ENCODE results near the gene OR2J2. TPM values are rescaled to one million over a fixed set of nuclear protein-coding genes. Genes with fewer than 3 reads are reported as not detected.
"Not testable (repeated sequence)": the region's sequence is repeated elsewhere in the genome, so short reads cannot be mapped to it uniquely, and the experiment has no call there.

OR2J2 gene
- polyA plus RNA-seq = not detected
- long read RNA-seq, donor 1 = 0 reads
- long read RNA-seq, donor 2 = 0 reads
- long read RNA-seq, donor 3 = 0 reads
- long read RNA-seq, donor 4 = 0 reads
- long read RNA-seq, donor 5 = 0 reads
- long read RNA-seq, donor 6 = 0 reads
- long read RNA-seq, donor 7 = 0 reads
- long read RNA-seq, donor 8 = 0 reads
- long read RNA-seq, donor 9 = 0 reads
- long read RNA-seq, donor 10 = 0 reads
- long read RNA-seq, donor 11 = 0 reads

DNA sequence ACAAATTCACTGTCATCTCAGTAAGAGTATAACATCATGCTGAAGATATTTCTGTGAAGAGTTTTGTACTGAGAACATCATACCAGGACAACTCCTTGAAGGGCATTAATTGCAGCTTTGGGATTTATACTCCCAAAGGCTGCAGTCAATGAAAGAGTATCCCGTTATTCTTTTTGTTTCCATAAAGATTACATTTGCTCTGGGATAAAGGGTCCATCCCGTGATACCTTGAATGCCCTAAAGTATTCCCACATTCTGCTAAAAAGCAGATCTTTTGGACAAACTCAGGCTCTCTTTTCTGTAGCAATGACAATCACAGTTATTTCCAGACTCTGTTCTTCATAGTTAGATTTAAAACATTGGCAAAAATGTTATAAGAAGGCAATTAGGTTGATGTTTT, at the start of gene OR2J2:
Gene OR2J2 (plus strand): TSS at position 301 of the 400 bp plus-strand sequence. CDS start 2,729 bp downstream, outside the sequence.
- H3K4me3 ChIP-seq (ENCODE audit: low read length); H3K27me3 ChIP-seq (ENCODE audit: control insufficient read depth, insufficient read depth, low read length); H3K9me3 ChIP-seq (ENCODE audit: control insufficient read depth, low read depth, low read length); H3K27ac ChIP-seq (ENCODE audit: low read length); DNase-seq; H3K36me3 ChIP-seq (ENCODE audit: control insufficient read depth, insufficient read depth, low read length); H3K4me1 ChIP-seq (ENCODE audit: control insufficient read depth, insufficient read depth, low read length): not testable (repeated sequence)
- no CpG with 5 or more reads among the region's 2 CpGs for WGBS (ENCODE audit: insufficient coverage, low lambda C conversion rate)

DNA sequence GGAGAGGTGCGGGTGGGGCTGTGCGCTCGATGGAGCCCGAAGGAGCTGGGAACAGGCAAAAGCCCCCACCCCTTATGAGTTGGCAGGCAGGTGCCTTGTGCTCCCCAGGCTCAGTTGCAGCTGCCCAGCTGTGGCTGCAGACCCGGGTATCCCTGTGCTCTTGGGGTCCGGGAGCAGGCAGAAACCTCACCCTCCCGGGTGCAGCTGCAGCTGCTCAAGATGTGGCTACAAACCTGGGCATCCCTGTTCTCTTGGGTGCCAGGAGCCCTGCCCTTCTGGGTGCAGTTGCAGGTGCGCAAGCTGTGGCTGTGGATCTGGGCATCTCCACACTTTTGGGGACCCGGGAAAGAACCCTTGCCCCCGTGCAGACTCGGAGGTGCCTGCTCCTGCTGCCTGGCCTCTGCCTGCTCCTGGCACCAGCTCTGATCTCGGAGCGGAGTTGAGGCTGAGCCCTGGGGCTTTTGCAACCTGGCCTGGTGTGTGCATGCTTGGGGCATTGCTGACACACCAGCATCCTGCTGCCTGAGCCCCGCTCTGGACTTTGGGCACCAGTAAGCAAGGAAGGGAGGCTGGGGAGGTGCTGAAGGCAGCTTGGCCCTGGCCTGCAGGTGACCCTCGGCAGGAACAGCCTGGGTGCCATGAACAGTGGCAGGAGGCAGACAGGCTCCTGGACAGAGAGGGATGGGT, 41.2 kb upstream of the OR2J2 start:
- Histone ChIP-seq H3K27ac (ENCODE audit: low read length) (no peak overlapping the region), H3K36me3 (ENCODE audit: control insufficient read depth, insufficient read depth, low read length) (no peaks in the 10 kb centered on the region), H3K4me1 (ENCODE audit: control insufficient read depth, insufficient read depth, low read length) (no peaks in the 10 kb centered on the region), H3K27me3 (ENCODE audit: control insufficient read depth, insufficient read depth, low read length) (no peaks in the 10 kb centered on the region), H3K9me3 (ENCODE audit: control insufficient read depth, low read depth, low read length) (no peaks in the 10 kb centered on the region), H3K4me3 (ENCODE audit: low read length) (no peak overlapping the region)
- no CpG with 5 or more reads among the region's 15 CpGs for WGBS (ENCODE audit: insufficient coverage, low lambda C conversion rate)
- no peak for DNase-seq

DNA sequence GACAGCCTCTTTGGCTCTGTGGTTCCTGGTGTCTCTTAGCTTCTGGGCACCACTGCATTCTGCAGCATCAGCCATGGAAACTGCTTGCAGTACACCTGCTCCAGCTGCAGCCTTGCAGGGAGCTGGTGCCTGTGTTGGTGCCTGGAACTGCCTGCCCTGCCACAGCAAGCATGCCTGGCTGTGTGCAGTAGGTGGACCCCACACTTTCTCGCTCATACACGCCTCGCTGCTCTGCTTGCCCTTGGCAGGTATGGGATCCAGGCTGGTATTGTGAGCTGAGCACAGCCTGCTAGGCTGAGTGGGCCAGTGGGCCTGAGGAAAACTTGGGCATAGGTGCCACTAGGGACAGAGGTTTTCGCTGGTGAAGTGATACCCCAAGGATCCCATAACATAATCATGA, 40.1 kb upstream of the OR2J2 start:
- no peaks in the 10 kb centered on the region for H3K36me3 ChIP-seq (ENCODE audit: control insufficient read depth, insufficient read depth, low read length)
- no peak for DNase-seq
- no peaks in the 10 kb centered on the region for H3K9me3 ChIP-seq (ENCODE audit: control insufficient read depth, low read depth, low read length)
- H3K4me1 ChIP-seq (ENCODE audit: control insufficient read depth, insufficient read depth, low read length) = no peaks in the 10 kb centered on the region
- no peak overlapping the region for H3K27ac ChIP-seq (ENCODE audit: low read length)
- no peak overlapping the region for H3K4me3 ChIP-seq (ENCODE audit: low read length)
- no peaks in the 10 kb centered on the region for H3K27me3 ChIP-seq (ENCODE audit: control insufficient read depth, insufficient read depth, low read length)
- WGBS (ENCODE audit: insufficient coverage, low lambda C conversion rate) = 71% methylated on average over 1 of the region's 4 CpGs

DNA sequence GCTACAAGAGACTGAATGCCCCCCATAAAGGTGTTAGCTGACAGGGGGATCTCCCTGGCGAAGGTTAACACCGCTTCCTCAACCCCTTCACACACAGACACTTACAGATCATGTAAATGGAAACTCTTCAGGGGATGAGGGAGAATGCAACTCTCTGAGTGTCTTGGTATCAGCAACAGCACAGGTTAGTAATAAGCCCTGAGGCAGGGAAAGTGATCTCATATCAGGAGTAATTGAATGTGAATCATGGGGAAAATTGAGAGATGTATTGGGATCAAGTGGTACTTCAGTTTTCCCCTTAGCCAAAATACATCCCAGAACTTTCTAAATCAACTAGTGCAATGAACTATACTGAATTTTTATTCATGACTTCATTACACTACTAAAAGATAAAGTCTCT, 39.0 kb upstream of the OR2J2 start:
- no CpG with 5 or more reads among the region's 2 CpGs for WGBS (ENCODE audit: insufficient coverage, low lambda C conversion rate)

DNA sequence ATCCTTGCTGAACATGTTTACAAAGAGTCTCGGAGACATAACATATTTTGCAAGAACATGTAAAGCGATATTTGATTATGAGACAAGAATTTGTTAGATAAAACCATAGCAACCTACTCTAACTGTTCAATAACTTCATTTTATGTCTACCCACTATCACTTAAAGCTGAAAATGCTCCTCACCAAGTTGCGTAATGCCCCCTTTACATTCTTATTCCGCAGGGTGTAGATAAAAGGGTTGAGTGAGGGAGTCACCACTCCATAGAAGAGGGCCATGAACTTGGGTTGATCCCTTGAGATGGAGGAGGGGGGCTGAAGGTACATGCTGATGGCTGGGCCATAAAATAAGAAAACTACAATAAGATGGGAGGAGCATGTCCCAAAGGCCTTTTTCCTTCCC, 33.0 kb upstream of the OR2J2 start:
- no peaks in the 10 kb centered on the region for H3K4me1 ChIP-seq (ENCODE audit: control insufficient read depth, insufficient read depth, low read length)
- H3K9me3 ChIP-seq (ENCODE audit: control insufficient read depth, low read depth, low read length) = no peaks in the 10 kb centered on the region
- H3K27ac ChIP-seq (ENCODE audit: low read length) = no peak overlapping the region
- H3K27me3 ChIP-seq (ENCODE audit: control insufficient read depth, insufficient read depth, low read length) = no peaks in the 10 kb centered on the region
- peak in 1 of 2 donors; percentile 5 for DNase-seq
- 94% methylated on average over 2 of the region's 4 CpGs for WGBS (ENCODE audit: insufficient coverage, low lambda C conversion rate)
- no peak overlapping the region for H3K4me3 ChIP-seq (ENCODE audit: low read length)
- H3K36me3 ChIP-seq (ENCODE audit: control insufficient read depth, insufficient read depth, low read length) = no peaks in the 10 kb centered on the region

More for the DNA sequence above, 39.0 kb upstream of the OR2J2 start:
- no peak for DNase-seq
- no peaks in the 10 kb centered on the region for H3K27me3 ChIP-seq (ENCODE audit: control insufficient read depth, insufficient read depth, low read length)
- H3K4me1 ChIP-seq (ENCODE audit: control insufficient read depth, insufficient read depth, low read length) = no peaks in the 10 kb centered on the region
- no peak overlapping the region for H3K27ac ChIP-seq (ENCODE audit: low read length)
- H3K4me3 ChIP-seq (ENCODE audit: low read length) = no peak overlapping the region
- no peaks in the 10 kb centered on the region for H3K36me3 ChIP-seq (ENCODE audit: control insufficient read depth, insufficient read depth, low read length)
- no peaks in the 10 kb centered on the region for H3K9me3 ChIP-seq (ENCODE audit: control insufficient read depth, low read depth, low read length)

DNA sequence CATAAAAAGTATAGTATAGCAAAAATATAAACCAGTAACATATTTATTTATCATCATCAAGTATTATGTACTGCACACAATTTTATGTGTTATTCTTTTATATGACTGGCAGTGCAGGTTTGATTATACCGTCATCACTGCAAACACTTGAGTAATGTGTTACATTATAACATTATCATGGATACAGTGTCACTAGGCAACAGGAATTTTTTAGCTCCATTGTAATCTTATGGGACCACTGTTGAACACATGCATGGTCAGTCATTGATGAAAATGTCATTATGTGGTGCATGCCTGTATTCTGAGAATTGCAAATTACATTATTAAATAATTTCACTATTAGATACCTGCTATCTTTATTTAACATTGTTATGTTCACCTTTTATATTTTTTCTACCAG, 29.1 kb upstream of the OR2J2 start:
- no peaks in the 10 kb centered on the region for H3K9me3 ChIP-seq (ENCODE audit: control insufficient read depth, low read depth, low read length)
- no peaks in the 10 kb centered on the region for H3K4me1 ChIP-seq (ENCODE audit: control insufficient read depth, insufficient read depth, low read length)
- DNase-seq = no peak
- WGBS (ENCODE audit: insufficient coverage, low lambda C conversion rate) = no CpG with 5 or more reads among the region's 1 CpG
- H3K27me3 ChIP-seq (ENCODE audit: control insufficient read depth, insufficient read depth, low read length) = no peaks in the 10 kb centered on the region
- H3K27ac ChIP-seq (ENCODE audit: low read length) = no peak overlapping the region
- no peak overlapping the region for H3K4me3 ChIP-seq (ENCODE audit: low read length)
- H3K36me3 ChIP-seq (ENCODE audit: control insufficient read depth, insufficient read depth, low read length) = no peaks in the 10 kb centered on the region

DNA sequence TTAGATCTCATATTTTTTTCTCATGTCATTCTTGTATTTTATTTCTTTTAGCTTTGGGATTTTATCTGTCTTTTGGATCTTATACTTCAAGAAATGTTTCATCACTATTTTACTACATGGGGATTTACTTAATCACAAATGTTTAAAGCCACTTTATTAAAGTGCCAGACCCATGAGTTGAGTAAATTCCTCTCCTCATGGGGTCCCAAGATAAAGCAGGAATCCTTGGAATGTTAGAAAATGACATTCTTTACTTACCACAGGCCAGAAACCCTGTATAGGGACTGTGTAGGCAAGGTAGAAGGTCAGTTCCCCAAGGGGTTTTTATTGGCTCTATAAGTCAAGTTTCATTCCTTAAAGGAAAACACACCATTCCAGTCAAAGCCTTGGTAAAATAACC, 28.4 kb upstream of the OR2J2 start:
- no peak for DNase-seq
- no peak overlapping the region for H3K4me3 ChIP-seq (ENCODE audit: low read length)
- H3K9me3 ChIP-seq (ENCODE audit: control insufficient read depth, low read depth, low read length) = no peaks in the 10 kb centered on the region
- no peaks in the 10 kb centered on the region for H3K36me3 ChIP-seq (ENCODE audit: control insufficient read depth, insufficient read depth, low read length)
- no peaks in the 10 kb centered on the region for H3K27me3 ChIP-seq (ENCODE audit: control insufficient read depth, insufficient read depth, low read length)
- H3K4me1 ChIP-seq (ENCODE audit: control insufficient read depth, insufficient read depth, low read length) = no peaks in the 10 kb centered on the region
- no peak overlapping the region for H3K27ac ChIP-seq (ENCODE audit: low read length)

DNA sequence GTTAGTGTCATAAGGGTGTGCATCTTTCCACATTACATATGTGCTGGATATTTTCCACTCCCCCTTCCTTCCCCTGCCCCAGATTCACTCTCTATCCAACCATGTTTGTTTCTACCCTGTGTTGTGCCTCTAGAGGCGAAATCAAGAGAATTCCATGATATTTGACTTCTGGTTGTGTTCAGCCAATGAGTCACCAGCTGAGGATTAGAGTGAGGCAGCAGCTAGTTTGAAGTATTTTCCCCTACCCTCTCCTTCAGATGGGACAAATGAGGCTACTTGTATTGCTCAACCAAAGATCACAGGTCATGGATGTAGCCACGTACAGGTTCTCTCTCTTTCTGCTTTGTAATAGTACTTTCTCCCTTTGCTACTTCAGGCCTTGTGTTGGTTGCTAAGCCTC, 24.5 kb upstream of the OR2J2 start:
- no peak overlapping the region for H3K27ac ChIP-seq (ENCODE audit: low read length)
- no peak overlapping the region for H3K4me3 ChIP-seq (ENCODE audit: low read length)
- WGBS (ENCODE audit: insufficient coverage, low lambda C conversion rate) = 80% methylated on average over 1 of the region's 2 CpGs
- H3K4me1 ChIP-seq (ENCODE audit: control insufficient read depth, insufficient read depth, low read length) = no peaks in the 10 kb centered on the region
- no peak for DNase-seq
- H3K9me3 ChIP-seq (ENCODE audit: control insufficient read depth, low read depth, low read length) = no peaks in the 10 kb centered on the region
- no peaks in the 10 kb centered on the region for H3K27me3 ChIP-seq (ENCODE audit: control insufficient read depth, insufficient read depth, low read length)
- H3K36me3 ChIP-seq (ENCODE audit: control insufficient read depth, insufficient read depth, low read length) = no peaks in the 10 kb centered on the region

DNA sequence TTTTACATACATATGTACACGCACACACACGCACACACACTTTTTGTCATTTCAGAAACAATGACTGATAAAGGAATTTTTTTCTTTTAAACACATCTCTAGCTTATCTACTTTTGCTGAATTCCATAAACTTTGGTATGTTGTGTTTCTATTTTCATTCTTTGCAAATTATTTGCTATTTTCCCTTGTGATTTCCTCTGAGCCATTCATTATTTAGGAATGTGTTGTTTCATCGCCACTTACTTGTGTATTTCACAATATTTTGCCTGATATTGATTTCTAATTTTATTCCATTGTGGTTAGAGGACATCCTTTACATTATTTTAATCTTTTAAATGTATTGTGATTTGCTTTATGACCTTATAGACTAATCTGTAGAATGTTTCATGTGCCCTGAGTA, 23.6 kb upstream of the OR2J2 start:
- Histone ChIP-seq H3K4me3 (ENCODE audit: low read length) (no peak overlapping the region), H3K36me3 (ENCODE audit: control insufficient read depth, insufficient read depth, low read length) (no peaks in the 10 kb centered on the region), H3K9me3 (ENCODE audit: control insufficient read depth, low read depth, low read length) (no peaks in the 10 kb centered on the region), H3K27me3 (ENCODE audit: control insufficient read depth, insufficient read depth, low read length) (no peaks in the 10 kb centered on the region), H3K4me1 (ENCODE audit: control insufficient read depth, insufficient read depth, low read length) (no peaks in the 10 kb centered on the region), H3K27ac (ENCODE audit: low read length) (no peak overlapping the region)
- WGBS (ENCODE audit: insufficient coverage, low lambda C conversion rate) = 94% methylated on average over 3 of the region's 3 CpGs
- no peak for DNase-seq

DNA sequence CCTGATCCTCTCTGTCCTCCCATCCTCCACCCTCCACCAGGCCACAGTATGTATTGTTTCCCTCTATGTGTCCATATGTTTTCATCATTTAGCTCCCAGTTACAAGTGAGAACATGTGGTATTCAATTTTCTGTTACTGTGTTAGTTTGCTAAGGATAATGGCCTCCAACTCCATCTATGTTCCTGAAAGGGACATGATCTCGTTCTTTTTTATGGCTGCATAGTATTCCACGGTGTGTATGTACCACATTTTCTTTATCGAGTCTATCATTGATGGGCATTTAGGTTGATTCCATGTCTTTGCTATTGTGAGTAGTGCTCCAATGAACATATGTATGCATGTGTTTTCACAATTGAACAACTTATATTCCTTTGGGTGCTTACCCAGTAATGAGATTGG, 21.3 kb upstream of the OR2J2 start:
- not testable (repeated sequence) for H3K4me1 ChIP-seq (ENCODE audit: control insufficient read depth, insufficient read depth, low read length); H3K4me3 ChIP-seq (ENCODE audit: low read length); H3K27ac ChIP-seq (ENCODE audit: low read length); H3K9me3 ChIP-seq (ENCODE audit: control insufficient read depth, low read depth, low read length); H3K27me3 ChIP-seq (ENCODE audit: control insufficient read depth, insufficient read depth, low read length); H3K36me3 ChIP-seq (ENCODE audit: control insufficient read depth, insufficient read depth, low read length); DNase-seq
- WGBS (ENCODE audit: insufficient coverage, low lambda C conversion rate) = no CpG with 5 or more reads among the region's 3 CpGs

DNA sequence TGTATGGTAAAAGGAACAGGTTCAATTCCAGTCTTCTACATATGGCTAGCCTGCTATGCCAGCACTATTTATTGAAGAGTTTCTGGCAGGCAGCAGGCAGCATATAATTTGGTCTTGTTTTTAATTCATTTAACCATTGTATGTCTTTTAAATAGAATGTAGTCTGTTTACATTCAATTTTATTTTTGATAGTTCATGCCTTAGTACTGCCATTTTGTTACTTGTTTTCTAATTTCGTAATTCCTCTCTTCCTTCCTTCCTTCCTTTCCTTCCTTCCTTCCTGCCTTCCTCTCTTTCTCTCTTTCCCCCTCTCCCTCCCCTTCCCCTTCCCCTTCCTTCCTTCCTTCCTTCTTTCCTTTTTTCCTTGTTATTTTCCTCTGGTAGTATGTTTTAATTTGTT, 17.6 kb upstream of the OR2J2 start:
- Histone ChIP-seq H3K4me1 (ENCODE audit: control insufficient read depth, insufficient read depth, low read length) (no peaks in the 10 kb centered on the region), H3K36me3 (ENCODE audit: control insufficient read depth, insufficient read depth, low read length) (no peaks in the 10 kb centered on the region), H3K27ac (ENCODE audit: low read length) (no peak overlapping the region), H3K4me3 (ENCODE audit: low read length) (no peak overlapping the region), H3K9me3 (ENCODE audit: control insufficient read depth, low read depth, low read length) (no peaks in the 10 kb centered on the region), H3K27me3 (ENCODE audit: control insufficient read depth, insufficient read depth, low read length) (no peaks in the 10 kb centered on the region)
- 83% methylated on average over 1 of the region's 1 CpG for WGBS (ENCODE audit: insufficient coverage, low lambda C conversion rate)
- no peak for DNase-seq

Data from large intestine (tissue), 12 donors.